NCI-H345 treated with DMSO at 0.1 percent for 48 hours (cell line): ENCODE results near the gene WWTR1.

Source experiments
- DNase-seq: peaks from one replicate; lab custom pipeline; 2025; ENCODE audit not compliant: unreplicated experiment; lab: John Stamatoyannopoulos, UW

The WWTR1 gene

DNA sequence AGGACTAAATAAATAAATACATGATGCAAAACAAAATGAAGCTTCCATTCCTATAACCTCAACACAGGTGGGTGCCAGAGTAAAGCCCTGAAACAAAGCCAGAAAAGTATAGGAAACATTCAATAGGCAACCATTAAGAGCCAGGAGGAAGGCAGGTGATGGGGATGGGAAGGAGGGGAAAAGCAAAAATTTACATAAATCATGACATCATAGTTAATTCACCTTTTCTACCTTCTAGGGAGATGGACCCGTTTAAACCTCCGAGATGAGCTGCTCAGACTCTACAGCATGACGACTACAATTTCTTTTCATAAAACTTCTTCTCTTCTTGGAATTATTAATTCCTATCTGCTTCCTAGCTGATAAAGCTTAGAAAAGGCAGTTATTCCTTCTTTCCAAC is 155.4 kb downstream of the WWTR1 start:
- DNase-seq: no peak

DNA sequence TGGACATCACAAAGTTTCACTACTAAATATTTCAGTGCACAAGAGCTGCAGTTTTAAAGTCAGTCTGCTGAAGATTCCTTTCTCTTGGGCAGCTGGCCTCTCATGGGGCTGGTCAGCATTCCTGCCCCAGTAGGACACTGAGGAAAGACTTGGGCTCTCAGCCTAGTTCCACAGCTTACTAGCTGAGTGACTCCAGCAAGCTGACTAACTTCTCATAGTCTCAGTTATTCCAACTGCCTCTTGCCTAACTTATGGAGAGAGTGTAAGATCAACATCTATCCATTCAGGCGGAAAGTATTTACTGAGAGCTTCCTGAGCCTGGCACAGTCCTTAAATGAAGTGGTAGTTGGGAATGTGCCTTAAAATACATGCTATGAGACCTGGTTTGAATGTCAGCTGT is 156.3 kb downstream of the WWTR1 start:
- DNase-seq: no peak

GRCh38 chr3:149497966-149498670 is 159.7 kb downstream of the WWTR1 start:
- DNase-seq: no peak

GRCh38 chr3:149496891-149497290 is 160.9 kb downstream of the WWTR1 start:
- no peak for DNase-seq

DNA sequence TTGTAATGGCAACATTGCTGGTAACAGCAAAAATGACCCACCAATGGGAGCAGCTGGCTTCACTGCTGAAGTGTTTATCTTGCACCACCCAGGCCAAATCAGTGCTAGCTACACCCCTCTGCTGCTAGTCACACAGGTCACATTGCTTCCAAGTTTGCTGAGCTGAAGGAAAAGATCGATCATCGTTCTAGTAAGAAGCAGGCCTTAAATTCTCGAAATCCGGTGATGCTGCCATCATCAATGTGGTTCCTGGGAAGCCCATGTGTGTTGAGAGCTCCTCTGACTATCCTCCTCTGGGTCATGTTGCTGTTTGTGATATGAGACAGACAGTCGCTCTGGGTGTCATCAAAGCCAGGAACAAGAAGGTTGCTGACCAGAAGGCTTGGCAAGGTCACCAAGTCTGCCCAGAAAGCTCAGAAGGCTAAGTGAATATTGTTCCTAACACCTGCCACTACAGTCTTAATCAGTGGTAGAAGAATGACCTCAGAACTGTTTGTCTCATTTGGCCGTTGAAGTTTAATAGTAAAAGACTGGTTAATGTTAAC is 162.2 kb downstream of the WWTR1 start:
- DNase-seq: no peak

DNA sequence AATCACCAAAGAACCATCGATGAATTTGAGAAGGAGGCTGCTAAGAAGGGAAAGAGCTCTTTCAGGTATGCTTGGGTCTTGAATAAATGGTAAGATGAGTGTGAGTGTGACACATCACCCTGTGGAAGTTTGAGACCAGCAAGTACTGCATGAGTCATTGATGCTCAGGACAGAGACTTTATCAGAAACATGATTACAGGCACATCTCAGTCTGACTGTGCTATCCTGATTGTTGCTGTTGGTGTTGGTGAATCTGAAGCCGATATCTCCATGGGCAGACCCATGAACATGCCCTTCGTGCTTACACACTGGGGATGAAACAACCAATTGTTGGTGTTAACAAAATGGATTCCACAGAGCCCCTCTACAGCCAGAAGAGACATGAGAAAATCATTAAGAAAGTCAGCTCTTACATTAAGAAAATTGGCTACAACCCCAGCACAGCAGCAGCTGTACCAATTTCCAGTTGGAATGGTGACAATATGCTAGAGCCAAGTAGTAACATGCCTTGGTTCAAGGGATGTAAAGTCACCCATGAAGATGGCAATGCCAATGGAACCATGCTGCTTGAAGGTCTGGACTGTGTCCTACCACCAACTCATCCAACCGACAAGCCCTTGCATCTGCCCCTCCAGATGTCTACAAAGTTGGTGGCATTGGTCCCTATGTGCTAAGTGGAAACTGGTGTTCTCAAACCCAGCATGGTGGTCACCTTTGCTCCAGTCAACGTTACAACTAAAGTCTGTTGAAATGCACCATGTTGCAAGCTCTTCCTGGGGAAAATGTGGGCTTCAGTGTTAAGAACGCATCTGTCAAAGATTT is 162.9 kb downstream of the WWTR1 start:
- DNase-seq: no peak

- no peak for DNase-seq
These were observed 163.6 kb downstream of the WWTR1 start for GRCh38 chr3:149494022-149494758.

DNA sequence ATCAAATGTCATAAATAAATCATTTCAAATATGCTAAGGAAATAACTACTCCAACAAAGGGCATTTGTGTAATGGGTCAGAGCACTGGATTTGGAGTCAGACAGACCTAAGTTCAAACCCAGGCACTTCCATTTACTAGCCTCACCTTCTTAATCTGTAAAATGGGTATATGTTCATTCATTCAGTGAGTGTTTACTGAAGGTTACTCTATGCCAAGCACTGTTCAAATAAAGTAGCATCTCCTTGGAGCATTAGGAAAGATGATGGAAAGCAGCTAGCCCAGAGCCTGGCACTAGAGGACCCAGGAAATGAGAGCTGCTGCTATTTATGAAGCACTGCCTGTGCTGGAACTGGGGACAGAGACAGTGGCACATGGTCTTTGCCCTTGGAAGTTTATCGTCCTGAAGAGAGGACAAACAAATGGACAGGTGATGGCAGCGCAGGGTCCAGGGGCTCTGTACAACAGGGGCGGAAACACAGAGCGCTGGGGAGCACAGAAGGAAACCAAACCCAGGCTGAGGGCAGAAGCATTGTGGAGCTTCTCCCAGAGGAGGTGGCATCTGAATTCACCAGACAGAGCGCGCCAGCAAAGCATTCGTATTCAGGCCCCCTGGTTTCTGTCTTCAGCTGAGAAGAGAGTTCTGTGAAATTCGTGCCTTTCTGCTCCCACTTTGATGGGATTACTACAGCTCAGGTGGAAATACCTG is 164.4 kb downstream of the WWTR1 start:
- DNase-seq: no peak

DNA sequence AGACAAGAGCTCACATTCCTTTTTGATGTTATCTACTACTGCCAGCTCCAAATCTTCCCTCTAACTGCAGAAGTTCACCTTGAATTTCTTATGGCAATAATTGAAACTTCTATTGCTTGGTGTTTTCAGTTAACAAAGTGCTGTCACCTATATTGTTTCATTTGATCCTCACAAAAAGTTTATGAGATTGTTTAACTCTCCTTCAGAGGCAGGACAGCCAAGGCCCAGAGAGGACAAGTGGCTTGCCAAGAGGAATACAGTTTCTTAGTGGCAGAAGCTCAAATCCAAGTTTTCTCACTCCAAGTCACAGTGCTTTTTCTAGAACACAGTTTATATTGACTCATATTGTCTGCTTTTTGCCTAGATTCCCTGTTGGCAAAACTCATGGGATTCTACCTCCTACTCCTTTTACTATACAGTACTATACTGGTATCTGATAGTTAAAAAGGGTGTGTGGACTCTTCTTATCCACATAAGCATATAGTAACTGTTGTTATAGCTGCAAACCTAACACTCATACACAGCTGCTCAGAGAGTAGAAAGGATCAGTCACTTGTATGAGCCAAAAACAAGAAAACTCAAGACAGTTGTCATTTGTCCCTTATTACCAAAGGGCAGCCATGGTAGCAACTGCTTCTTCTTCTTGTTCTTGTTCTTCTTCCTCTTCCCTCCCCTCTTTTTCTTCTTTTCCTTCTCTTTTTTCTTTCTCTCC is 167.4 kb downstream of the WWTR1 start:
- no peak for DNase-seq

GRCh38 chr3:149489060-149489690 is 168.7 kb downstream of the WWTR1 start:
- no peak for DNase-seq

DNA sequence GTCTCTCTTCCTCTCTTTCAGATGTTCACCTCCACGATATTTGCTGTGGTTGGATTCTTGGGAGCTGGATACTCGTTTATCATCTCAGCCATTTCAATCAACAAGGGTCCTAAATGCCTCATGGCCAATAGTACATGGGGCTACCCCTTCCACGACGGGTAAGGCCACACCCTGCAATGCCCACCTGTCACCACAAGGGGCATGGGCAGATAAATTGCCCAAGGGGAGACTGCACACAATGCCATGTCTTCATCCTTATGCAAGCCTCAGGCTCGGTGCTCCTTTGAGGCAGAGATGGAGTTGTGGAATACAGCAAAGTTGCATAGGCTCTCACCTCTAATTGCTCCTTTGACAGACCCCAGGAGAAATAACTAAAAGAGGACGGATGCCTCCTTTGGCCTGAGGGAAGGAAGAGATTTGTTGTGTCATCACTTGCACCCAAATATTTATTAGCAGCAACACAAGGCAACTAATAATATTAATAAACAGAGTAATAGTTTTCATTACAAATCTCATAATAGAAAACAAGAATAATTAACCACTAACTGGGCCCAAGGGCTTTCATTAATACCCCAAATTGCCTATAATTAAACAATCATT is 170.1 kb downstream of the WWTR1 start:
- DNase-seq: no peak

DNA sequence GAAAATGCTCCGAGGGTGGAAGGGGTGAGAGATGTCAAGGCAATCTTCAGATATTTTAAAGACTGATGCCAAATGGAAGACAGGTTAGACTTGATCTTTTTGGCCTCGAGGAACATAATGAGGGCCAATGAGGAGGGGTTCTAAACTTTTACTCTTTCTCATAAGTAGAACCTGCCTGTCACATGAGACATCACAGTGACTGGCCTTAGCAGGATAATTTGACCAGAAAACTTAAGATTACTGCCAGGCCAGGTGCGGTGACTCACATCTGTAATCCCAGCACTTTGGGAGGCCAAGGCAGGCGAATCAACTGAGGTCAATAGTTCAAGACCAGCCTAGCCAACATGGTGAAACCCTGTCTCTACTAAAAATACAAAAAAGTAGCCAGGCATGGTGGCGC is 171.1 kb downstream of the WWTR1 start:
- DNase-seq: no peak

DNA sequence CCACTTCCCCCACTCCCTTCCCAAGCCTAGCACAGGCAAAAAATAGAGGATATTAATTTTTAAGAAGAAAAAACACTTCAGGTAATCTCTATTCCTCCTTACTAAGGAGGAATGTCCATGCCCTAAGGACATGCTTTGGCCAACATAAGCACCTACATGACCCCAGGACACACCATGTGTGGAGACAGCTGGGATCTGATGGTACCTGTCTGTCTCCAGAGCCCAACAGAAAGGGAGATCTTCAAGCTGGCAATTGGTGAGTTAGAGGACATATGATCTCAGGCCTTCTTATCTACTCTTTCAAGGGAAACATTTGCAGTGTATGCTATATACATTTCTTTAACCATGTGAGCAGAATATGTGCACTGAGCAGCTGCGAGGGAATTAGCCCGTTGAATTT is 176.3 kb downstream of the WWTR1 start:
- no peak for DNase-seq

DNA sequence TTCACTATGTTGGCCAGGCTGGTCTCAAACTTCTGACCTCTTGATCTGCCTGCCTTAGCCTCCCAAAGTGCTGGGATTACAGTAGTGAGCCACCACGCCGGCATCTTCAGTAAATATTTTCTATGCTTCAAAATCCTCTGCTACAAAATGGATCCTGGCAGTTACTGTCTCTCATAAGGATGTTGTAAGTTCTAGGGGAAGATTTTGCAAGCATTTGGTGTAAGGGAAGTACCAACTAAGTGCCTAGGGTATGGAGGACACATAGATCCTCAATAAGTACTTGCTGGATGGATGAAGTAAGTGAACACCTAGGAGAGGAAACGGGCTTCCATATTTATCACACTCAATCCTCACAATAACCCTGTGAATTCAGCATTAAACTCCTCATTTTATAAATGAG is 176.8 kb downstream of the WWTR1 start:
- DNase-seq: no peak

DNA sequence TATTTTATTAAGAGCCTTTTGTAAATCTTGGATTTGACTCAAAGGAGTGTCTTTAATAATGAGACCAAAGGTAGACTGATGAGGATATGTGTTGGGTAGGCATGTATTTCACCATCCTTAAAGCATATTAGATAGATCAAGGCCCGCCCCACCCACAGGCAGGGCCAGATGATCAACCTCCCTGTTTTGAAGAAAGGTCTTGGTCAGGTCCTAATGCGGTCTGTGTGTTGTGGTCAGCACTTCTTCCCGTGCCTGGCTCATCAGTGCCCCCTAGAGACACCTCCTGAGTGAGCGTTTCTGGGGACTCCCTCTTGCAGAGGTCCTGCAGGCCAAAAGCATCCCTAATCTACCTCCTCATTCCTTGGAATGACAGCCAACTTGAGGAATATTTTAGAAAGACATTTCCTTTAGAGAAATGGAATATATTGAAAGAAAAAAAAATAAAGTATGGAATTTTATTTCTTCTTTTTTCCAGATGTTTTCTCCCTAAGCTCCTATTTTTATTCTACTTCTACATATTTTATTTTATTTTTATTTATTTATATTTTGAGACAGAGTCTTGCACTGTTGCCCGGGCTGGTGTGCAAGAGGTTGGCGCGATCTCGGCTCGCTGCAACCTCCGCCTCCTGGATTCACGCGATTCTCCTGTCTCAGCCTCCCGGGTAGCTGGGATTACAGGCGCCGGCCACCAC is 177.4 kb downstream of the WWTR1 start:
- no peak for DNase-seq

- no peak for DNase-seq
These were observed 178.1 kb downstream of the WWTR1 start for GRCh38 chr3:149479621-149480325.

GRCh38 chr3:149476225-149476624 is 181.6 kb downstream of the WWTR1 start:
- no peak for DNase-seq

DNA sequence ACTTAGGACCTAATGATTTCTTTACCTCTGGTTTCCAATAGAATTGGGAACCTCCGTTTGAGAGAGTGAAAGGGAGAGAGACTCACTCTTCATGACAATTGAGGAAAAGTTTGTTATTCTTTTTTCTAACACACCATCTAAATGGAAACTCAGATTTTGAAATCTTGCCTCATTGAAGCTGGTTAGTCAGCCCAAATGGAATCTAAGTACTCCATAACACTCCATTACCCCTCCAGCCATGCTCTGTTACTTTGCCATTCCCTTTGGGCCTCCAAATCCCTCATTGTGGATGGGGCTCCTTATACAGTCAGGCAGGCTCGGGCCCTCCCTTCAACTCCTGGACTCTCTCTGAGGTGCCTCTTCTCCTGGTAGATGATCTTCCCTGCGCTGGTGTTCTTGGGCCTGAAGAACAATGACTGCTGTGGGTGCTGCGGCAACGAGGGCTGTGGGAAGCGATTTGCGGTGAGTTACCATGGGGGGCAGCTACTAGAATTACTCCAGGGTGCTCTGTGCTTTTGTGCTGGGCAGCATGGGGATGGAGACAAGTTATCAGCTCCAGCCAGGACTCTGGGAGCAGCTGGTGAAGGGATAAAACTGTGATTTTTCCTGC is 182.3 kb downstream of the WWTR1 start:
- no peak for DNase-seq
